GM10847 (cell line): Measurements from ENCODE around the gene GNAT2.

Experiments
- POLR2A ChIP-seq: IDR thresholded peaks from 2 replicates; pipeline ENCODE4 v1.6.1; 2011; ENCODE audit not compliant: insufficient read length; ENCODE audit errors: extremely low read depth

The GNAT2 gene

GRCh38 chr1:109619576-109620400, at the start of gene GNAT2, which contains the start of gene AMPD2:
Gene GNAT2 (minus strand): TSS chr1:109619616. CDS start chr1:109612870, 6,746 bp downstream.
Gene AMPD2 (plus strand): TSS chr1:109619837. CDS start chr1:109621176, 1,339 bp downstream.
- peak; percentile 68 for TF ChIP-seq POLR2A

GRCh38 chr1:109668123-109668775, 48.8 kb upstream of the GNAT2 start:
- TF ChIP-seq POLR2A: no peak

GRCh38 chr1:109667452-109668122, 48.2 kb upstream of the GNAT2 start, which contains the start of gene GSTM2:
Gene GSTM2 (plus strand): TSS chr1:109668057. CDS start chr1:109668116, 59 bp downstream.
- TF ChIP-seq POLR2A: no peak

GRCh38 chr1:109664671-109665070, 45.3 kb upstream of the GNAT2 start:
- TF ChIP-seq POLR2A: no peak

- TF ChIP-seq POLR2A: no peak
Observed at GRCh38 chr1:109661391-109661790, 42.0 kb upstream of the GNAT2 start.

- no peak for TF ChIP-seq POLR2A
Observed at GRCh38 chr1:109659997-109660690, 40.7 kb upstream of the GNAT2 start.

GRCh38 chr1:109659145-109659544, 39.7 kb upstream of the GNAT2 start:
- no peak for TF ChIP-seq POLR2A

GRCh38 chr1:109658533-109659042, 39.2 kb upstream of the GNAT2 start:
- no peak for TF ChIP-seq POLR2A

- TF ChIP-seq POLR2A: no peak
Observed at GRCh38 chr1:109657970-109658369, 38.6 kb upstream of the GNAT2 start.

- no peak for TF ChIP-seq POLR2A
Observed at GRCh38 chr1:109657395-109657794, 38.0 kb upstream of the GNAT2 start.

GRCh38 chr1:109655615-109656519, 36.5 kb upstream of the GNAT2 start, which contains the start of gene GSTM4:
Gene GSTM4 (plus strand): TSS chr1:109656099. CDS start chr1:109656390, 291 bp downstream.
- TF ChIP-seq POLR2A: peak; percentile 52

- no peak for TF ChIP-seq POLR2A
Observed at GRCh38 chr1:109654519-109654918, 35.1 kb upstream of the GNAT2 start.

- TF ChIP-seq POLR2A: no peak
Observed at GRCh38 chr1:109653306-109653705, 33.9 kb upstream of the GNAT2 start.

- no peak for TF ChIP-seq POLR2A
Observed at GRCh38 chr1:109652402-109652801, 33.0 kb upstream of the GNAT2 start.
